A549 (cell line): ENCODE data around the gene ZNF786. TPM values are rescaled to one million over a fixed set of nuclear protein-coding genes. Genes with fewer than 3 reads are reported as not detected.

Experiments used
- ATAC-seq, 2 experiments: fragments of 200-7000 bp in 1 of 2; fragments of >200 bp in 1 of 2; cut with Nextera tagmentation in 1 of 2; cut with Tn5 transposase in 1 of 2; 3 replicates each; pipeline versions ENCODE4 v1.8.0 to v1.9.1; 2018 to 2020; ENCODE audit warnings: mild to moderate bottlenecking in 1 of 2, moderate library complexity in 1 of 2
- CTCF ChIA-PET: fragments of 300-600 bp; sonication (Branson Sonifier 250); formaldehyde crosslinking; extraction: SDS; loops from one replicate; lab custom pipeline; 2021; ENCODE audit warnings: antibody characterized with exemption, inconsistent platforms; lab: Yijun Ruan, JAX
- POLR2A ChIA-PET: fragments of 350-600 bp; formaldehyde crosslinking; extraction: SDS; loops from one replicate; lab custom pipeline; 2021; ENCODE audit warnings: antibody characterized with exemption, inconsistent platforms; lab: Yijun Ruan, JAX
- DNase-seq, 2 experiments: peaks; one replicate each; pipeline versions ENCODE4 v3.0.0 to v3.0.0-alpha.2; 2011 to 2016; ENCODE audit warnings: low read depth in 1 of 2, low spot score in 1 of 2
- FAIRE-seq: peaks from 2 replicates; lab custom pipeline; 2011; peaks lifted over from hg19 to GRCh38; lab: Jason Lieb, UNC
- H3K27ac ChIP-seq, 2 experiments: fragments of >200 bp; sonication (Bioruptor Twin); formaldehyde crosslinking; 3 replicates each; pipeline ENCODE4 v1.5.1; 2016 to 2017
- H3K4me1 ChIP-seq: fragments of >200 bp; sonication (Bioruptor Twin); formaldehyde crosslinking; 3 replicates; pipeline ENCODE4 v1.6.1; 2016
- H3K4me2 ChIP-seq: fragments of >200 bp; sonication (Bioruptor Twin); formaldehyde crosslinking; 3 replicates; pipeline ENCODE4 v1.6.1; 2016
- H3K4me3 ChIP-seq: fragments of >200 bp; sonication (Bioruptor Twin); formaldehyde crosslinking; 3 replicates; pipeline ENCODE4 v1.5.1; 2016
- H3K9me3 ChIP-seq: fragments of >200 bp; sonication (Bioruptor Twin); formaldehyde crosslinking; 3 replicates; pipeline ENCODE4 v1.6.1; 2016
- BCL3 ChIP-seq: fragments of >200 bp; sonication (Bioruptor Twin); formaldehyde crosslinking; IDR thresholded peaks from 3 replicates; pipeline ENCODE4 v1.6.1; 2016
- CTCF ChIP-seq: fragments of >200 bp; sonication (Bioruptor Twin); formaldehyde crosslinking; IDR thresholded peaks from 3 replicates; pipeline ENCODE4 v1.5.1; 2016
- ELK1 ChIP-seq: fragments of 150-350 bp; IDR thresholded peaks from 2 replicates; pipeline ENCODE4 v1.6.1; 2014; ENCODE audit warnings: low read depth, mild to moderate bottlenecking, low read length
- FOSB ChIP-seq: fragments of 250-450 bp; sonication (Bioruptor Pico); IDR thresholded peaks from 2 replicates; pipeline ENCODE4 v1.5.0; 2020; ENCODE audit warnings: mild to moderate bottlenecking, moderate library complexity
- FOSL2 ChIP-seq, 2 experiments: fragments of 450-650 bp in 1 of 2; fragments of >200 bp in 1 of 2; sonication (Bioruptor Twin) in 1 of 2; formaldehyde crosslinking; IDR thresholded peaks; 2 replicates each; pipeline versions ENCODE4 v1.5.0 to v1.6.1; 2016 to 2020; ENCODE audit warnings: mild to moderate bottlenecking in 1 of 2, moderate library complexity in 1 of 2
- HDAC2 ChIP-seq: fragments of 200-600 bp; sonication (generic); IDR thresholded peaks from 2 replicates; pipeline ENCODE4 v1.6.1; 2016
- HMGXB4 ChIP-seq: fragments of 250-450 bp; sonication (Bioruptor Pico); IDR thresholded peaks from 2 replicates; pipeline ENCODE4 v1.5.0; 2021; ENCODE audit warnings: mild to moderate bottlenecking, moderate library complexity, borderline replicate concordance
- HOXB13 ChIP-seq: fragments of 250-450 bp; sonication (Bioruptor Pico); IDR thresholded peaks from 2 replicates; pipeline ENCODE4 v1.5.0; 2020; ENCODE audit warnings: low read depth, mild to moderate bottlenecking, moderate library complexity
- HOXB5 ChIP-seq: fragments of 250-450 bp; sonication (Bioruptor Pico); IDR thresholded peaks from 2 replicates; pipeline ENCODE4 v1.5.0; 2020; ENCODE audit warnings: mild to moderate bottlenecking, moderate library complexity
- JUN ChIP-seq, 2 experiments: fragments of >200 bp; sonication (Bioruptor Twin); formaldehyde crosslinking; IDR thresholded peaks; 2 replicates in 1 of 2; 3 replicates in 1 of 2; pipeline ENCODE4 v1.6.1; 2016 to 2017
- MAFK ChIP-seq: fragments of 450-650 bp; IDR thresholded peaks from 2 replicates; pipeline ENCODE4 v1.6.1; 2014; ENCODE audit not compliant: partially characterized antibody
- MAZ ChIP-seq: fragments of 150-350 bp; IDR thresholded peaks from 2 replicates; pipeline ENCODE4 v1.6.1; 2014; ENCODE audit warnings: antibody characterized with exemption, low read depth, low read length, borderline replicate concordance
- MYC ChIP-seq: IDR thresholded peaks from 2 replicates; pipeline ENCODE4 v1.6.1; 2012; ENCODE audit warnings: mild to moderate bottlenecking, inconsistent platforms, low read length, improper control_type of control experiment, borderline replicate concordance
- NPAS2 ChIP-seq: fragments of 250-450 bp; sonication (Bioruptor Pico); IDR thresholded peaks from 2 replicates; pipeline ENCODE4 v1.8.0; 2022; ENCODE audit warnings: mild to moderate bottlenecking, moderate library complexity, borderline replicate concordance
- NR3C1 ChIP-seq: fragments of >200 bp; sonication (Bioruptor Twin); formaldehyde crosslinking; IDR thresholded peaks from 3 replicates; pipeline ENCODE4 v1.6.1; 2017
- PBX3 ChIP-seq: IDR thresholded peaks from 2 replicates; pipeline ENCODE4 v1.6.1; 2012
- PHF8 ChIP-seq: fragments of 200-600 bp; sonication (generic); IDR thresholded peaks from 2 replicates; pipeline ENCODE4 v1.6.1; 2016; ENCODE audit warnings: low read depth, mild to moderate bottlenecking, antibody characterized with exemption, moderate library complexity, borderline replicate concordance
- POLR2A ChIP-seq: IDR thresholded peaks from 2 replicates; pipeline ENCODE4 v1.6.1; 2012; ENCODE audit warnings: mild to moderate bottlenecking, low read length
- POLR2AphosphoS2 ChIP-seq: conservative IDR thresholded peaks from 2 replicates; pipeline ENCODE4 v1.6.1; 2012; ENCODE audit warnings: low read length, improper control_type of control experiment, inconsistent platforms
- RAD21 ChIP-seq, 2 experiments: fragments of >200 bp in 1 of 2; sonication (Bioruptor Twin) in 1 of 2; formaldehyde crosslinking in 1 of 2; IDR thresholded peaks in 1 of 2; conservative IDR thresholded peaks in 1 of 2; 2 replicates in 1 of 2; 3 replicates in 1 of 2; pipeline ENCODE4 v1.6.1; 2012 to 2018; ENCODE audit warnings: inconsistent platforms in 1 of 2
- REST ChIP-seq: fragments of 200-600 bp; sonication (generic); IDR thresholded peaks from 2 replicates; pipeline ENCODE4 v1.6.1; 2016; ENCODE audit warnings: antibody characterized with exemption, mild to moderate bottlenecking, moderate library complexity
- RFX5 ChIP-seq: fragments of 450-650 bp; IDR thresholded peaks from 2 replicates; pipeline ENCODE4 v1.7.1; 2014; ENCODE audit warnings: antibody characterized with exemption, mild to moderate bottlenecking, moderate library complexity
- SMC3 ChIP-seq: fragments of >200 bp; sonication (Bioruptor Twin); formaldehyde crosslinking; IDR thresholded peaks from 3 replicates; pipeline ENCODE4 v1.6.1; 2018; ENCODE audit warnings: inconsistent platforms
- SREBF2 ChIP-seq: fragments of 450-650 bp; IDR thresholded peaks from 2 replicates; pipeline ENCODE4 v1.6.1; 2014; ENCODE audit warnings: mild to moderate bottlenecking, moderate library complexity
- TFCP2L1 ChIP-seq: fragments of 250-450 bp; sonication (Bioruptor Pico); IDR thresholded peaks from 2 replicates; pipeline ENCODE4 v1.5.0; 2021; ENCODE audit warnings: mild to moderate bottlenecking
- TP53 ChIP-seq: fragments of 250-450 bp; sonication (Bioruptor Pico); IDR thresholded peaks from 2 replicates; pipeline ENCODE4 v1.5.0; 2021; ENCODE audit warnings: mild to moderate bottlenecking, moderate library complexity
- ZSCAN20 ChIP-seq: fragments of 250-450 bp; sonication (Bioruptor Pico); IDR thresholded peaks from 2 replicates; pipeline ENCODE4 v1.8.0; 2022; ENCODE audit warnings: mild to moderate bottlenecking, moderate library complexity
- WGBS: methylation state at CpG from one replicate; pipeline ENCODE4 v1.1.6; 2017; ENCODE audit errors: missing lambda C conversion rate; 5-methylcytosine and 5-hydroxymethylcytosine counted together
- polyA plus RNA-seq, 4 experiments: library from polyadenylated mRNA; depleted of rRNA in 3 of 4; stranded (reverse); fragments of >200 nt; fragmentation: RNase III in 1 of 4; extraction: RNeasy Plus Mini Kit Qiagen cat#74134 plus additional on column Dnase treatment in 1 of 4; gene quantifications; 2 replicates in 3 of 4; 3 replicates in 1 of 4; pipeline ENCODE4 v1.2.3, GENCODE V29; 2011 to 2017

Gene ZNF786
- polyA plus RNA-seq, 2 of the 4 experiments (the other 2 are of a cell fraction), result 4.6 to 4.9 TPM

- DNase-seq, result peak; percentile 89 to 94
- peak; percentile 85 to 91 for ATAC-seq
- Histone ChIP-seq H3K4me3 (peak within 1 kb of the TSS; percentile 99), H3K27ac (peak within 1 kb of the TSS; percentile 95 to 96), H3K4me2 (peak within 1 kb of the TSS; percentile 97), H3K4me1 (peaks cover 14% of the 10 kb centered on the region), H3K9me3 (peaks cover 5% of the 10 kb centered on the region; the same call in 1 of the 3 replicates)
- POLR2A ChIA-PET, result interaction anchor here (0.6 to 1.6 kb wide), 12 partner anchors 9 to 335 kb away, joined by 3 to 11 read pairs (median 4); partner anchors contain the start of genes ZNF282, ZNF398, ZNF777 and ZNF783
- CTCF ChIA-PET, result interaction anchor here (0.5 to 7.6 kb wide), 32 partner anchors 8 to 334 kb away, joined by 3 to 84 read pairs (median 4); partner anchors contain the start of genes ZNF282, ZNF398 and ZNF777
- no peak for FAIRE-seq
- under 1% methylated on average over 35 of the region's 72 CpGs for WGBS
- TF ChIP-seq PBX3, result peak; percentile 75
- peak; percentile 61; the same call in 1 of the 2 replicates for TF ChIP-seq MAZ
- TF ChIP-seq POLR2AphosphoS2, result no peak
- TF ChIP-seq HOXB13, result no peak
- 0 out of 2 replicates have a peak, but pooled peaks have one; percentile 10 for TF ChIP-seq HDAC2
- no peak for TF ChIP-seq NR3C1
- peak; percentile 94; the same call in 1 of the 2 replicates for TF ChIP-seq TFCP2L1
- TF ChIP-seq JUN (IDR thresholded peaks at IDR 0.05), result peak; percentile 61 to 92; a peak in 4 of 5 replicates
- 0 out of 2 replicates have a peak, but pooled peaks have one; percentile 27 for TF ChIP-seq HOXB5 (CRISPR knock-in tag)
- peak; percentile 97 for TF ChIP-seq PHF8
- peak; percentile 8 for TF ChIP-seq MAFK
- no peak for TF ChIP-seq RFX5
- no peak for TF ChIP-seq ELK1
- TF ChIP-seq RAD21 (conservative IDR thresholded peaks at IDR 0.05 in 1 of 2, IDR thresholded peaks at IDR 0.05 in 1 of 2), result peak; percentile 34; a peak in 2 of 5 replicates
- TF ChIP-seq BCL3, result peak; percentile 77; the same call in 2 of the 3 replicates
- peak; percentile 43; the same call in 1 of the 2 replicates for TF ChIP-seq MYC
- peak; percentile 83 for TF ChIP-seq HMGXB4 (CRISPR knock-in tag)
- TF ChIP-seq CTCF, result peak; percentile 94
- no peak for TF ChIP-seq FOSL2 (IDR thresholded peaks at IDR 0.05)
- TF ChIP-seq FOSL2 (CRISPR knock-in tag; IDR thresholded peaks at IDR 0.05), result 0 out of 2 replicates have a peak, but pooled peaks have one; percentile 28
- no peak for TF ChIP-seq ZSCAN20 (CRISPR knock-in tag)
- no peak for TF ChIP-seq SREBF2
- peak; percentile 24; the same call in 1 of the 2 replicates for TF ChIP-seq TP53 (CRISPR knock-in tag)
- TF ChIP-seq NPAS2, result no peak
- TF ChIP-seq SMC3, result peak; percentile 53
- peak; percentile 98 for TF ChIP-seq POLR2A
- TF ChIP-seq FOSB (CRISPR knock-in tag), result peak; percentile 76; the same call in 1 of the 2 replicates
- TF ChIP-seq REST, result no peak; the same call in 1 of the 2 replicates
Observed at GRCh38 chr7:149125863-149126661, 35.5 kb upstream of the ZNF786 start, which contains the start of gene ZNF425. Gene ZNF425 (minus strand): TSS chr7:149126324. CDS start chr7:149126213, 111 bp downstream.
